ENCODE results near the gene CIP2A.

Gene CIP2A

DNA sequence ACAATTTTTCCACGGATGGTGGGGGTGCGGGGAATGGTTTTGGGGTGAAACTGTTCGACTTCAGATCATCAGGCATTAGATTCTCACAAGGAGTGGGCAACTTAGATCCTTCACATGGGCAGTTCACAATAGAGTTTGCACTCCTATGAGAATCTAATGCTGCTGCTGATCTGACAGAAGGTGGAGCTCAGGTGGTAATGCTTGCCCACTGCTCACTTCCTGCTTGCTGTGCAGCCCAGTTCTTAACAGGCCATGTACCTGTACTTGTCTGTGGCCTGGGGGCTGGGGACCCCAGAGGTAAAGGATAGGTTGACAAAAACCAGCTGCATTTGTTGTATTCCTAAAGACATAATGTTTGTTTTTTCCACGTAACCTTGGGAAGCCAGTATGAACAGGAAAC, 16.3 kb upstream of the CIP2A start:
- TF ChIP-seq, protein P1, sequence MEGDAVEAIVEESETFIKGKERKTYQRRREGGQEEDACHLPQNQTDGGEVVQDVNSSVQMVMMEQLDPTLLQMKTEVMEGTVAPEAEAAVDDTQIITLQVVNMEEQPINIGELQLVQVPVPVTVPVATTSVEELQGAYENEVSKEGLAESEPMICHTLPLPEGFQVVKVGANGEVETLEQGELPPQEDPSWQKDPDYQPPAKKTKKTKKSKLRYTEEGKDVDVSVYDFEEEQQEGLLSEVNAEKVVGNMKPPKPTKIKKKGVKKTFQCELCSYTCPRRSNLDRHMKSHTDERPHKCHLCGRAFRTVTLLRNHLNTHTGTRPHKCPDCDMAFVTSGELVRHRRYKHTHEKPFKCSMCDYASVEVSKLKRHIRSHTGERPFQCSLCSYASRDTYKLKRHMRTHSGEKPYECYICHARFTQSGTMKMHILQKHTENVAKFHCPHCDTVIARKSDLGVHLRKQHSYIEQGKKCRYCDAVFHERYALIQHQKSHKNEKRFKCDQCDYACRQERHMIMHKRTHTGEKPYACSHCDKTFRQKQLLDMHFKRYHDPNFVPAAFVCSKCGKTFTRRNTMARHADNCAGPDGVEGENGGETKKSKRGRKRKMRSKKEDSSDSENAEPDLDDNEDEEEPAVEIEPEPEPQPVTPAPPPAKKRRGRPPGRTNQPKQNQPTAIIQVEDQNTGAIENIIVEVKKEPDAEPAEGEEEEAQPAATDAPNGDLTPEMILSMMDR (IDR thresholded peaks at IDR 0.05): no peak
- no peak for TF ChIP-seq ZFX (IDR thresholded peaks at IDR 0.05; ENCODE audit: borderline replicate concordance)

DNA sequence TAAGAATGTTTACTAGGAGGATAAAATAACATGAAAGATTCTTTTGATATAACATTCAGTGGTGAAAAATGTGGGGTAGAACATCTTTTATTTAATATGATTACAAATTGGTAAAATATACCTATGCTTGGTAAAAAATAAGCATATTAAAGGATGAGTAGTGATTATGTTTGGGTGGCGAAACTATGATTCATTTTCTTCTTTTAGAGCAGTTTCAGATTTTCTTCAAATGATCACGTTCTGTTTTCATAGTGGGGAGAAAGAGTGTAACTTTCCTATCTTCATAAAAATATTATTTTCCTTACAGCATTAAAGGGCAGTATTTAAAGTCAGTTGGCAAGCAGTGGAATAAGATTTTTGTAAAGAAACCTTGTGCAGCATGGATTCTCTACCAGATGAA, 15.8 kb upstream of the CIP2A start:
- TF ChIP-seq, protein P1 (IDR thresholded peaks at IDR 0.05): no peak
- TF ChIP-seq ZFX (IDR thresholded peaks at IDR 0.05; ENCODE audit: borderline replicate concordance): no peak
- H3K27ac ChIP-seq: no peak overlapping the region

More for the DNA sequence above, 16.3 kb upstream of the CIP2A start:
- H3K27ac ChIP-seq: no peak overlapping the region

DNA sequence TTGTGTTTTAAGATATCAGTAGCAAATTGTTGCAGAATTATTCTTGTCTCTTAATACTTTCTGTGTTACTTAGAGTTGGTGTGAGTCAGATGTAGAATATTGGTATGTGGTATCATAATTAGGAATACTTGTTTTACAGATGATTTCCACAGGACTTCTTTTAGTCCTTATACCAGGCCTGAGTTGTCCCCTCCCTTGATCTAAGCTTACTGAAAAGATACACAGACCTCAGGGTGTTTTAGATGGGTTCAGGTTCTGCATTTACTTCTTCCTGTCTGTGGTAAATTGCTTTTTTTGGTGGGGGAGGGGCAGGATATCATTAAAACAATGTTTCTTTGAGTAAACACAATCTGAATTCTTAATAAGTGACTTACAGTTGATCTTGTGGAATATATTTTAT, 14.5 kb upstream of the CIP2A start:
- H3K27ac ChIP-seq: no peak overlapping the region
- TF ChIP-seq ZFX (IDR thresholded peaks at IDR 0.05; ENCODE audit: borderline replicate concordance): no peak
- TF ChIP-seq, protein P1 (IDR thresholded peaks at IDR 0.05): no peak

DNA sequence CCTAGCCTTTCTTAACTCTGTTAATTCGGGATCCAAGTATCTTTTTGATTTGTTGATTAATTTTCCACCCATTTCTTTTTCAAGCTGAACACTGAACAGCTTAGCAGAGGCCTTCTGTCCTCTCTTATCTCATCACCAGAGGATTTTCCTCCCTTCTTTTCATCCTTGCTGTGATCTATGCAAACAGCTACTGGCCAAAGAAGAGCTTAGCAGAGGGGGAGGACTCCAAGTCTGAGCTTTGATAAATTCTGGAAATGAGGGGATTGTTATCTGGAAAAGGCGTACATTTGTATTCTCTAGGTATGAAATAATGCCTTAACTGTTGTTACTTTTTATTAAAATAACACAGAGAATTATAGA, 13.7 kb upstream of the CIP2A start:
- H3K27ac ChIP-seq: no peak overlapping the region
- TF ChIP-seq, protein P1 (IDR thresholded peaks at IDR 0.05): no peak
- no peak for TF ChIP-seq ZFX (IDR thresholded peaks at IDR 0.05; ENCODE audit: borderline replicate concordance)

DNA sequence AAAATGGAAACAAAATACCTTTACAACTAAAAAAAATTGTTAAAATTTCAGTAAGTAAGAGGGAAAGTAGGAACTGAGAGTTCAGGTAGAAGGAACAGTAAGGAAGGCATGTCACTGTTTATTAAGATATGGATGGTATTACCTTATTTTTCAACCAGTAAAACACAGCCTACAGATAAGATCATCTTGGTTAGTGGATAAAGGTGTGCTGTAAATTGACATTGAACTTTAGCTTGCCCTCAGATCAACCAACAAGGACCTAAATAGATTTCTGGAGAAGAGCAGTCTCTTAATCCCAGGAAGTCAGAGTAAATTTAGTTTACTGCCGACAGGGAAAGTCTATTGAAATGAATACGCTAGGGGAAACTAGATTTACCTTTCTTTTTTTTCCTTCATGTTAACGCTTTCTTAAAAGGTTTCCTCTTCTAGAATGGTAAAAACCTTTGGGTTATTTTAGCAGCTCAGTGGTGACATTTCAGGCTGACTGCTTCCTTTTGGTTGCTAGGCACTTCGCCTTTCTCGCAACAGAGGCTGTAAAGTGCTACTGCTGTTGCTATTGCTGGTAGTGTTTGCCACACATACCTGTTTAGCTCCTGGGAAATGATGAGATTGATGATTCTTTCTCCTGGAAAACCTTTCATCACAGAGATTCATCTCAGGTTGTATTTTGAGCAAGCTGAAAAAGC, 13.2 kb upstream of the CIP2A start:
- H3K27ac ChIP-seq: no peak overlapping the region
- TF ChIP-seq, protein P1 (IDR thresholded peaks at IDR 0.05): no peak
- no peak for TF ChIP-seq ZFX (IDR thresholded peaks at IDR 0.05; ENCODE audit: borderline replicate concordance)

DNA sequence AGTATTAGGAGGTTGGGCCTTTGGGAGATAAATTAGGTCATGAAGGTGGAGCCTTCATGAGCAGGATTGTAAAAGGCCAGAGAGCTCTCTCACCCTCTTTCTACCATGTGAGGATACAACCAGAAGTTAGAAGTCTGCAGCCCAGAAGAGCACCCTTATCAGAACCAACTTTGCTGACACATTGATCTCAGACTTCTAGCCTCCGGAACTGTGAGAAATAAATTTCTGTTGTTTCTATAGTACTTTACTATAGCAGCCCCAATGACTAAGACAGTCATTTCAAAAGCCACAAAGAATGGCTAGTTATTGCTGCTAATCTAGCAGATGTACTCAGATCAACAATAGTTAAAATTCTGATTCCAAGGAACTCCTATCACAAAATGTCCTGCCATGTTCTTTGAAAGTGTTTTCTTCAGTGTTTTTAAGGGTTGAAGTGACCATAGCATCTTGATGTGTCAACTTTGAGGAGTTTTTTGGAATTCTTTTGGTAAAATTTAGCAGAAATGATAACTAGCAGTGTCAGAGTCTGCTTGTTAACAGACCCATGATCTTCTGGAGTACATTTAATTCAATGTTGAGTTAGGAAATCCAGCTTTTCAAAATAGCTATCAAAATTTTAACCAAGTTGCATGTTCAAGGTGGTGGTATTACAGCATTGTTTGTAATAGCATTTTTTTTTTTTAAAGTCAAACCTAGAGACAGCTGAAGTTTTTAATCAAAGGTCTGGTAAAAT, 10.6 kb upstream of the CIP2A start:
- no peak overlapping the region for H3K27ac ChIP-seq

More for the DNA sequence above, 10.6 kb upstream of the CIP2A start:
- TF ChIP-seq, protein P1 (IDR thresholded peaks at IDR 0.05): no peak
- TF ChIP-seq ZFX (IDR thresholded peaks at IDR 0.05; ENCODE audit: borderline replicate concordance): no peak
